ENCODE results near the gene GARNL3. TPM values are rescaled to one million over a fixed set of nuclear protein-coding genes. Genes with fewer than 3 reads are reported as not detected.

Gene GARNL3
- total RNA-seq, 3 donors from 2014 or later: 13.4 to 44.8 (median 26.2) TPM

GRCh38 chr9:127404631-127405030 is 140.1 kb downstream of the GARNL3 start:
- DNase-seq (ENCODE audit: low spot score in 2 of 2): no peak
- no peaks in the 10 kb centered on the region for H3K9me3 ChIP-seq
- no peak for TF ChIP-seq POLR2AphosphoS5 (IDR thresholded peaks at IDR 0.05)
- no peak for TF ChIP-seq POLR2A (IDR thresholded peaks at IDR 0.05)
- no peaks in the 10 kb centered on the region for H3K27me3 ChIP-seq
- H3K27ac ChIP-seq: no peak overlapping the region
- no peaks in the 10 kb centered on the region for H3K4me1 ChIP-seq
- H3K36me3 ChIP-seq: no peaks in the 10 kb centered on the region
- intact Hi-C loops (cut with DNase I; ENCODE audit: low total_unique reads): no loop called here
- no peak overlapping the region for H3K4me3 ChIP-seq

- intact Hi-C loops (cut with DNase I; ENCODE audit: low total_unique reads): no loop called here
- TF ChIP-seq, protein P1, sequence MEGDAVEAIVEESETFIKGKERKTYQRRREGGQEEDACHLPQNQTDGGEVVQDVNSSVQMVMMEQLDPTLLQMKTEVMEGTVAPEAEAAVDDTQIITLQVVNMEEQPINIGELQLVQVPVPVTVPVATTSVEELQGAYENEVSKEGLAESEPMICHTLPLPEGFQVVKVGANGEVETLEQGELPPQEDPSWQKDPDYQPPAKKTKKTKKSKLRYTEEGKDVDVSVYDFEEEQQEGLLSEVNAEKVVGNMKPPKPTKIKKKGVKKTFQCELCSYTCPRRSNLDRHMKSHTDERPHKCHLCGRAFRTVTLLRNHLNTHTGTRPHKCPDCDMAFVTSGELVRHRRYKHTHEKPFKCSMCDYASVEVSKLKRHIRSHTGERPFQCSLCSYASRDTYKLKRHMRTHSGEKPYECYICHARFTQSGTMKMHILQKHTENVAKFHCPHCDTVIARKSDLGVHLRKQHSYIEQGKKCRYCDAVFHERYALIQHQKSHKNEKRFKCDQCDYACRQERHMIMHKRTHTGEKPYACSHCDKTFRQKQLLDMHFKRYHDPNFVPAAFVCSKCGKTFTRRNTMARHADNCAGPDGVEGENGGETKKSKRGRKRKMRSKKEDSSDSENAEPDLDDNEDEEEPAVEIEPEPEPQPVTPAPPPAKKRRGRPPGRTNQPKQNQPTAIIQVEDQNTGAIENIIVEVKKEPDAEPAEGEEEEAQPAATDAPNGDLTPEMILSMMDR (IDR thresholded peaks at IDR 0.05): no peak
- no peak for TF ChIP-seq POLR2A (IDR thresholded peaks at IDR 0.05)
- no peak for TF ChIP-seq POLR2AphosphoS5 (IDR thresholded peaks at IDR 0.05)
- no peak for DNase-seq (ENCODE audit: low spot score in 2 of 2)
- Histone ChIP-seq H3K4me3 (no peak overlapping the region), H3K4me1 (no peaks in the 10 kb centered on the region), H3K36me3 (no peaks in the 10 kb centered on the region), H3K27ac (no peak overlapping the region), H3K9me3 (no peaks in the 10 kb centered on the region), H3K27me3 (no peaks in the 10 kb centered on the region)
These were observed 141.0 kb downstream of the GARNL3 start for GRCh38 chr9:127405344-127406125.

DNA sequence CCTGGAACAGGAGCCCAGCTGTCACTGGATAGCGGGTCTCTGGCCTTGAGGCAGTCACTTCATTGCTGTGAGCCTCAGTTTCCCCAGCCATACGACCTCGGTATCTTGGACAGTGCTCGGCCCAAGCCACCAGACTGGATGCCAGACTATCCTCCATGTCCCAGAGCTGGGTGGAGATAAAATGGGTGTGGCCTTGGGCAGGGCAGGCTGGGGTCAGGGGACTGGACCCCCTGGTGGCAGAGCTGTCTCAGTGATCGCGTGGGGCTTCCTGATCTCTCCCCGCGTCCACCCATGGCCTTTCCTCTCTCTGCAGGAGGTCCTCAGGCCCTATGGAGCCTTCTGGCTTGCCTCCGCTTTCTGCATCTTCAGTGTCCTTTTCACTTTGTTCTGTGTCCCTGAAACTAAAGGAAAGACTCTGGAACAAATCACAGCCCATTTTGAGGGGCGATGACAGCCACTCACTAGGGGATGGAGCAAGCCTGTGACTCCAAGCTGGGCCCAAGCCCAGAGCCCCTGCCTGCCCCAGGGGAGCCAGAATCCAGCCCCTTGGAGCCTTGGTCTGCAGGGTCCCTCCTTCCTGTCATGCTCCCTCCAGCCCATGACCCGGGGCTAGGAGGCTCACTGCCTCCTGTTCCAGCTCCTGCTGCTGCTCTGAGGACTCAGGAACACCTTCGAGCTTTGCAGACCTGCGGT is 142.4 kb downstream of the GARNL3 start:
- TF ChIP-seq POLR2A (IDR thresholded peaks at IDR 0.05) (no peak), POLR2AphosphoS5 (IDR thresholded peaks at IDR 0.05) (no peak)
- TF ChIP-seq, protein P1 (IDR thresholded peaks at IDR 0.05): no peak
- DNase-seq (ENCODE audit: low spot score in 2 of 2): no peak
- intact Hi-C loops (cut with DNase I; ENCODE audit: low total_unique reads): no loop called here
- Histone ChIP-seq H3K4me1 (no peaks in the 10 kb centered on the region), H3K27me3 (no peaks in the 10 kb centered on the region), H3K36me3 (no peaks in the 10 kb centered on the region), H3K4me3 (no peak overlapping the region), H3K27ac (no peak overlapping the region), H3K9me3 (no peaks in the 10 kb centered on the region)

DNA sequence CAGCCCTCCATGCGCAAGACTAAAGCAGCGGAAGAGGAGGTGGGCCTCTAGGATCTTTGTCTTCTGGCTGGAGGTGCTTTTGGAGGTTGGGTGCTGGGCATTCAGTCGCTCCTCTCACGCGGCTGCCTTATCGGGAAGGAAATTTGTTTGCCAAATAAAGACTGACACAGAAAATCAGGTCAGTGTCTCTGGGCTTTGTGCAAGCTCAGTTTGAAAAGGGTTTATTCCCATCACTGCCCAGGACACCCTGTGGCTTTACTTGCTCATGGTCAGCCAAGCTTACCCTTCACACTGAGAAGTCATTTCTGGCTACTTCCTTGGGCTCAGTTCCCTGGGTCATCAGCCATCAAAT is 142.9 kb downstream of the GARNL3 start:
- no peak overlapping the region for H3K4me3 ChIP-seq
- TF ChIP-seq, protein P1 (IDR thresholded peaks at IDR 0.05): no peak
- no peak for TF ChIP-seq POLR2A (IDR thresholded peaks at IDR 0.05)
- TF ChIP-seq POLR2AphosphoS5 (IDR thresholded peaks at IDR 0.05): no peak

DNA sequence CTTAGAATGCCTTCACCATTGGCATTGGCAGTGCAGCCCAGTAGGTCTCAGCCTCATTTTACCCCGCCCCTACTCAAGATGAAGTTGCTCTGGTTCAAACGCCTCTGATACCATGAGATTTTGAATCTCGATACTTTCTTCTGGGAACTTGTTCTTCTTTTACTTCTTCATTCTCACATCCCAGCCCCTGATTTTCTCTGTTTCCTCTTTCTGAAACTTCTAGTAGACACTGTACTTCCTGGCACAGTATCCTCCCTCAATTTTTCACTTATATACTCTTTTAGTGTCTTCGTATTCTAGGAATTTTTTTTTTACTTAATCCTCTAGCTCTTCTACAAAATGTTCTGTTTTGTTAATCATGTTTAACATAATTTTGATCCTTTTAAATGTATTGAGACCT is 146.5 kb downstream of the GARNL3 start:
- no peak for DNase-seq (ENCODE audit: low spot score in 2 of 2)
- H3K27ac ChIP-seq: no peak overlapping the region
- intact Hi-C loops (cut with DNase I; ENCODE audit: low total_unique reads): loop anchor here (5.0 to 10.0 kb wide), 3 partner anchors 186 to 1686 kb away; no protein-coding TSS in a partner anchor

More for the DNA sequence above, 142.9 kb downstream of the GARNL3 start:
- no peak for DNase-seq (ENCODE audit: low spot score in 2 of 2)
- Histone ChIP-seq H3K9me3 (no peaks in the 10 kb centered on the region), H3K4me1 (no peaks in the 10 kb centered on the region), H3K27ac (no peak overlapping the region), H3K36me3 (no peaks in the 10 kb centered on the region), H3K27me3 (no peaks in the 10 kb centered on the region)
- intact Hi-C loops (cut with DNase I; ENCODE audit: low total_unique reads): no loop called here

More for the DNA sequence above, 146.5 kb downstream of the GARNL3 start:
- TF ChIP-seq, protein P1 (IDR thresholded peaks at IDR 0.05): no peak
- TF ChIP-seq POLR2AphosphoS5 (IDR thresholded peaks at IDR 0.05): no peak
- TF ChIP-seq POLR2A (IDR thresholded peaks at IDR 0.05): no peak
- Histone ChIP-seq H3K27me3 (no peaks in the 10 kb centered on the region), H3K9me3 (no peaks in the 10 kb centered on the region), H3K36me3 (no peaks in the 10 kb centered on the region), H3K4me1 (no peaks in the 10 kb centered on the region), H3K4me3 (no peak overlapping the region)

All from breast epithelium (tissue), 4 donors.